CD4-positive, alpha-beta T cell treated with Interleukin-6 at 100 ng/mL for 8 hours (primary cell): ENCODE measurements around the gene KCP.

Source experiments
- DNase-seq: peaks from one replicate; pipeline ENCODE4 v3.0.0-alpha.2; 2020; ENCODE audit warnings: mixed read lengths, low spot score

The KCP gene

DNA sequence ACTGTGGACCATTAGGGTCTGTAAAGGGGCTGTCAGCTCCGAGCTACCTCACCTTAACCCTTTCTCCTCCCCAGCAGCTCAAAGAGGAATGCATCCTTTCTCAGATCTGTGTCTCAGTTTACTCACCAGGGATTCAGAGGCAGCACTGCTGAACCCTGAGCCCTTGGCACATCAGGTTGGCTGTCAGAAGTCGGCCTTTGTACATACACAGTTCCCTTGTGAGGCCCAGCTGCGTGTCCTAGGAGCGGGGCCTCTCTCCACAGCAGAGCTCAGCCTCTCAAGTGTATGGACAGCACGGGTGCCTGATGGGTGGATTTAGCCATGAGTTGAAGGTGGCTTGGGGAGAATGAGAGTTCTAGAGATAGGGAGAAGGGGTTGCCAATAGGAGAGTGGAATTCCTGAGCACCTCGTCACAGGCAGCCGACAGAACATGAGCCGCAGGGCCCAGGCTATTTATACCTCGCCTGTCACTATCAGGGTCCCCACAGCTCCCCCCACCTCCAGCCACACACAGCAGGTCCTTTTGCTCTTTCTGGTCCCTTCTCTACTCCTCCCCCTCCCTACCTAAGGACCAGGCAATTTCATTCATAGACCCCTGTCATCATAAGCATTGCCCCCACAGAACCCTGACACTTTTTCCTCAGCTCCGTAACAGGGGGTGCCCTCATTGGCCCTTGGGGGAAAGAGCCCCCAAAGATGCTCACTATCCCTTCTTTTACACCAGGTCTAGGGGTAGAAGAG is 82.4 kb downstream of the KCP start:
- DNase-seq, result no peak

DNA sequence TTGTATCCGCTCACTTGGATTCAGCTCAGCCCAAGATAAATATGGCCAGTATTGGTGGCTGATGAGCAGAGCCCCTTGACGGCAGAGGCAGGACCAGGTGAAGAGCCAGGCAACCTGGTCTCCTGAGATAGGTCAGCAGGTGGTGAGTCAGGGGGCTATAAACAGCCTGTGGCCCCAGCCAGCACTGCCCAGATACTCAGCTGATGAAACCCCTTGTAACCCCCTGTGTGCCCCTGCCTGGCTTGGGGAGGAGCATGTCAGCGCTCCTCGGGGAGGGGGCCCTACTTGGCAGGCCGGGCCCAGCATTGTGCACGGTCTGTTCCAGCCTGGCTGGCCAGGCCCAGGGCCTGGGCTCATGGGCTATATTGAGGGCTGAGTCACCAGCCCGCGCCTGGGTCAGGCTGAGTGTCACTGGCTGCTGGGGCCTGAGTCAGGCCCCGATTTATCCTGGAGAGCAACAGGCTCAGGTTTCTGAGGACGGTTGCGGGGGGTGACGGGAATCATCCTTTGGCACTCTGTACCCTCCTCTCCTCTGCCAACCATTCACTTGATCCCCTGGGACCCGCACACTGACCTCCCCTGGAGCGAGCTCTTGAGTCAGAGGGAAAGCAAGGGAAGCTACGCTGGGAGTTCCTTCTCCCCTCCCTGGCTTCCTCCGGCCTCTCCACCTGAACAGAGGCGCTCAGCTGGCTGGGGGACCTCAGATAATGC is 83.1 kb downstream of the KCP start:
- no peak for DNase-seq

DNA sequence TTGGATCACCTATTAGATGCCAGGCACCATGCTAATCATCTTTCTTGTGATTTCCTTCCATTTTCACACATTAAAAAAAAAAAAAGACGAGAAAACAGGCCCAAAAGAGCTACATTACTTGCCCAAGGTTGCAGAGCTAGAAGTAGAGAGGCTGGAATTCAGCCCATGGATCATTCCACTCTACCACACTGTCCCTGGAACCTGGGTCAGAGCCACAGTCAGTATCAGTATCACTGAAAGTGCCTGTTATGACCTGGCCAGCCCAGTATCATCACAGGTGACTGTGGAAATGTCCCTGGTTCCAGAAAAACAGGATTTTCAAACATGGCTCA is 83.6 kb downstream of the KCP start:
- no peak for DNase-seq
